H7 (cell line): ENCODE measurements around the gene PPM1A. TPM values are rescaled to one million over a fixed set of nuclear protein-coding genes. Genes with fewer than 3 reads are reported as not detected.
A peak's percentile ranks its signal among the peaks of the same experiment; 100 is the strongest.

Experiments used
- DNase-seq: peaks from one replicate; pipeline ENCODE4 v3.0.0; 2012
- H3K27me3 ChIP-seq: 2 replicates; pipeline ENCODE4 v1.6.0; 2011; ENCODE audit warnings: mild to moderate bottlenecking, low read length; ENCODE audit not compliant: control insufficient read depth, insufficient read depth
- H3K36me3 ChIP-seq: replicated peaks from 2 replicates; pipeline ENCODE4 v1.5.1; 2011; ENCODE audit warnings: low read length; ENCODE audit not compliant: control insufficient read depth, insufficient read depth
- H3K4me3 ChIP-seq: 2 replicates; pipeline ENCODE4 v1.5.1; 2011; ENCODE audit warnings: low read depth, mild to moderate bottlenecking, control low read depth, low read length, moderate library complexity; ENCODE audit not compliant: insufficient read depth
- total RNA-seq: library from RNA; depleted of rRNA; stranded (reverse); fragments of >200 nt; shearing (Covaris generic); gene quantifications from 2 replicates; pipeline ENCODE4 v1.2.3, GENCODE V29; 2014

The PPM1A gene
- total RNA-seq, 1 experiment from 2014 or later: 16.9 TPM

DNA sequence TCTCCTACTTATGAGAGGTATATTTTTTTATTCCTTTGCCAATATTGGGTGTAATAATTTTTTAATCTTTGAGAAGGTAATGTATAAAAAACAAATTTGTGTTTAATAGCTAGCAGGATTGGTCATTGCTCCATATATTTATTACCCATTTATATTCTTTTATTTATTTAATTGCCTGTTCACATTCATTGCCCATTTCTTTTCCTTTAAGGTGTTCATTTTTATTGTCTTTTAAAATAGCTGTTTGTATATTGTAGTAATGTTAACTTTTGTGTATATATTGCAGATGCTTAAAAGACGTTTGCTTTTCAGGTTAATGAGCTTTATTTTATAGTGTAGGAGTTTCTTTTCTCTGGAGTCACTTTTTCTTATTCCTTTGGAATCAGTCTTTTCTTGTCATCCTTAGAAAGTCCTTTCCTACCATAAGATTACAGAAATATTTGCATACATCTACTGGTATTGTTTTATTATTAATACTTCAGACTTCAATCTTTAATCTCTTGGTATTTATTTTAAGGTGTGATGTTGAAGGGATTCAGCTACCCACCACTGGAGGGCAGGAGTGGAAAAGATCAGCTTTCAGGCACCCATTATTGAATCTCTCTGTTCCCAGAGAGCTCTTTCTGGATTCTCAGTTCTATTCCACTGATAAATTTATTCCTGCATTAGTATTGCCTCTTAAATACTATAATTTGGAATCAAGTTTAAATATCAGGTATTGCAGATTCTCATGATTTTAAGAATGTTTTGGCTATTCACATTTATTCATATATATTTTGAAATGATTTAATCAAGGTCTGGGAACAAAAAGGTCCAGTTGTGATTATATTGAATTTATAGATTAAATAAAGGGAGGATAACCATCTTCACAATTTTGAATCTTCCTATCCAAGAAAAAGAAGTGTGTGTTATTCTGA lies 17.3 kb downstream of the PPM1A start:
- no peak overlapping the region for H3K4me3 ChIP-seq
- no peaks in the 10 kb centered on the region for H3K36me3 ChIP-seq
- peak; percentile 43 for DNase-seq
- H3K27me3 ChIP-seq: no peaks in the 10 kb centered on the region

DNA sequence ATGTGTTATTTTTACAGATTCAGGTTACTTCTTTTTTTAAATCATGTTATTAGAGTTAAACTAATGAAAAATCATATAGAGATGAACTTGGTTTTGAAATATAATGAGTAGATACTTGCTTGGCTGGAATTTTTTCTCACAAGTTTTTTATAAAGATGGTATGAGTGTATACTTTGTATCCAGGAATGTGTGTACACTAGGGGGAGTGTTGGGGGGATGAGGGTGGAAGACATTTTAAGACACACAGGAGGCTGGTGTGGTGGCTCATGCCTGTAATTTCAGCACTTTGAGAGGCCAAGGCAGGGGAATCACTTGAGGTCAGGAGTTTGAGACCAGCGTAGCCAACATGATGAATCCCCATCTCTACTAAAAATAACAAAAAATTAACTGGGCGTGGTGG lies 23.2 kb downstream of the PPM1A start:
- no peak for DNase-seq
- H3K27me3 ChIP-seq: no peaks in the 10 kb centered on the region
- H3K4me3 ChIP-seq: no peak overlapping the region
- no peaks in the 10 kb centered on the region for H3K36me3 ChIP-seq

GRCh38 chr14:60273956-60274355 lies 24.9 kb downstream of the PPM1A start:
- H3K36me3 ChIP-seq: no peaks in the 10 kb centered on the region
- DNase-seq: no peak
- H3K27me3 ChIP-seq: no peaks in the 10 kb centered on the region
- H3K4me3 ChIP-seq: no peak overlapping the region

DNA sequence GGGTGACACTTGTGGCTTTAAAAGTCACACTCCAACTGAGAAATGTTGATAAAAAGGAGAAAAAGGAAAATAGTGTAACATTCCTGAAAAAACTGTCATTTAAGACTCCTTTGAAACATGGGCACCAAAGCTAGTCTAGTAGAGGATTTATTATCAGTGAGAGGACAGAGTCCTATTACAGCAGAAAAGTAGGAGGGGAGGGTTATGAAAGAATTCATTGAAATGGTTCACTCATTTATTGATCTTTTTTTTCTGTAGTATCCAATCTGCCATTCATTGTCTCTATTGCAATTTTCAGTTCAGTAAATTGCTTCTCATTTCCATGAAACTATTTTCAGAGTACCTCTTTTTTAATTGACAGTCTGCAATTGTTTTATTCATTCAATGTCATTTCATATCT lies 25.4 kb downstream of the PPM1A start:
- Histone ChIP-seq H3K27me3 (no peaks in the 10 kb centered on the region), H3K36me3 (no peaks in the 10 kb centered on the region)
- DNase-seq: no peak

GRCh38 chr14:60275932-60276331 lies 26.9 kb downstream of the PPM1A start:
- no peak overlapping the region for H3K4me3 ChIP-seq
- no peaks in the 10 kb centered on the region for H3K36me3 ChIP-seq
- no peak for DNase-seq
- H3K27me3 ChIP-seq: no peaks in the 10 kb centered on the region

More for the DNA sequence above, 25.4 kb downstream of the PPM1A start:
- H3K4me3 ChIP-seq: no peak overlapping the region

GRCh38 chr14:60276347-60276746 lies 27.3 kb downstream of the PPM1A start:
- no peak for DNase-seq

GRCh38 chr14:60277605-60278190 lies 28.7 kb downstream of the PPM1A start:
- DNase-seq: no peak
- Histone ChIP-seq H3K4me3 (no peak overlapping the region), H3K36me3 (no peaks in the 10 kb centered on the region), H3K27me3 (no peaks in the 10 kb centered on the region)

More at GRCh38 chr14:60276347-60276746, 27.3 kb downstream of the PPM1A start:
- H3K36me3 ChIP-seq: no peaks in the 10 kb centered on the region
- no peaks in the 10 kb centered on the region for H3K27me3 ChIP-seq
- H3K4me3 ChIP-seq: no peak overlapping the region

- no peak overlapping the region for H3K4me3 ChIP-seq
These were observed 29.3 kb downstream of the PPM1A start for GRCh38 chr14:60278350-60278749.

GRCh38 chr14:60287452-60287851 lies 38.4 kb downstream of the PPM1A start:
- DNase-seq: no peak
- Histone ChIP-seq H3K27me3 (no peaks in the 10 kb centered on the region), H3K36me3 (peaks cover 4% of the 10 kb centered on the region), H3K4me3 (no peak overlapping the region)

More at GRCh38 chr14:60278350-60278749, 29.3 kb downstream of the PPM1A start:
- DNase-seq: peak; percentile 30
- Histone ChIP-seq H3K36me3 (peaks cover 3% of the 10 kb centered on the region; the same call in 1 of the 2 replicates), H3K27me3 (no peaks in the 10 kb centered on the region)

GRCh38 chr14:60288279-60288678 lies 39.3 kb downstream of the PPM1A start:
- Histone ChIP-seq H3K4me3 (no peak overlapping the region), H3K36me3 (peaks cover 3% of the 10 kb centered on the region), H3K27me3 (no peaks in the 10 kb centered on the region)

DNA sequence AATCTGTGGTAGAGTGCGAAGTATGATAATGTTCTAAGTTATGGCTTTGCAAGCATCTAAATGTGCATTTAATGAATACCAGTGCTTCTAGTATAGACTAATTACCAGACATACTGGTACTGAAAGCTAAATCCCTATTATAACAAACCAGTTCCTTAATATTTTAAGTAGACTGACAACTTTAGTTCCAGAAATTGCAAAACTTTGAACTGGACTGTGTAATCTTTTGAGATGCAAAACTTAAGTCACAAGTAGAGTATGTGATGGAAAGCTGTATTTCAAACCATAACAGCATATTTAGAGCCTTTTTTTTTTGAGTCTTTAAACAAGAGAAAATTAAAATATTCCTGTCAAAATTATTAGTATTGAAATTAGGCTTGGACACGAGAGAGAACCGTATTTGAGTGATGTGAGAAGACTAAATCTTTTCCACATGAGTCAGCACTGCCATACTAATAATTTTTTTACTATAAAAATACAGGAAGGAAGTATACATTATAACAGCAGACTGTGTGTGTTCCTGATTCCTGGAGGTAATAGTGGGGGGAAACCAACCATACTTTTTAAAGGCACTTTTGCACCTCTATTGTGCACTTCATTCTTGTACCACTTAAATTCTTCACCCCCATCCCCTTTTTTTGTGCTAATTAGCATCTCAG lies 45.5 kb downstream of the PPM1A start:
- Histone ChIP-seq H3K4me3 (no peak overlapping the region), H3K27me3 (no peaks in the 10 kb centered on the region), H3K36me3 (peaks cover 3% of the 10 kb centered on the region)
- no peak for DNase-seq

More at GRCh38 chr14:60288279-60288678, 39.3 kb downstream of the PPM1A start:
- no peak for DNase-seq

DNA sequence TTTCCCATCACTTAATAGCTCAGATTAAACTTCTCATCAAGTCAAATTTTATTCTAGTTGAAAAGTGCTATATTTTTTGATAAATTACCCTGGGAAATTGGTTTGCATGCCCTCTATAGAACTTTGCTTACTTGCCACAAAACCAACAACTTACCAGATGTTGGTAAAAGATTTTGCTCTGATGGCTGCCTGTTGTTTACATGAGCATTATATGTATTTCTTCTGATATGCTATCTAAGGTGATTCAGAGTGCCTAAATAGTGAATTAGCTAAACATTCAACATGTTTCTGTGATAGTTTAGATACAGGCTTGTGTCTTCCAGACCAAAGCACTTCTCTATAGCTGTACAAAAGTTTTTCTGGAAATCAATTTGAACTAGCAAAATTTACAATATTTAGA lies 51.0 kb downstream of the PPM1A start:
- Histone ChIP-seq H3K4me3 (no peak overlapping the region), H3K27me3 (no peaks in the 10 kb centered on the region)
- no peak for DNase-seq

DNA sequence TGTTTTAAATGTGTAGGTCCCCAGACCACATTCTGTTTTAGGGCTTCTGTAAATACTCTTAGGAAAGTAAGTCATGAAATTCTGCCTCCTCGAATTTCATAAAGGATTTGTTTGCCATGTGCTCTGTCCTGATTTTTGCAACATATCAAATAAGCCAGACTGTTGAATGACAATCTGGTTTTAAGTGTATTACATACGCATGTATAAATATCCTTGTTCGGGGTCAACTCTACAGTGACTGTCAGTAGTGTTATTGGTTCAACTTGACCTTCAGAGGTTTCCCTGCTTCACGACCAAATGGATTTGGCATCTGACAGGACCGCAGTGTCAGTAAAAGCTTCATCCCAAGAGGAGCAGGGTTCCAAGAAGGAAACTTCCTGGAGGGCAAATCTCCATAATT lies 52.7 kb downstream of the PPM1A start:
- no peaks in the 10 kb centered on the region for H3K27me3 ChIP-seq
- no peak overlapping the region for H3K4me3 ChIP-seq
- H3K36me3 ChIP-seq: no peaks in the 10 kb centered on the region
- no peak for DNase-seq

More for the DNA sequence above, 51.0 kb downstream of the PPM1A start:
- no peaks in the 10 kb centered on the region for H3K36me3 ChIP-seq

DNA sequence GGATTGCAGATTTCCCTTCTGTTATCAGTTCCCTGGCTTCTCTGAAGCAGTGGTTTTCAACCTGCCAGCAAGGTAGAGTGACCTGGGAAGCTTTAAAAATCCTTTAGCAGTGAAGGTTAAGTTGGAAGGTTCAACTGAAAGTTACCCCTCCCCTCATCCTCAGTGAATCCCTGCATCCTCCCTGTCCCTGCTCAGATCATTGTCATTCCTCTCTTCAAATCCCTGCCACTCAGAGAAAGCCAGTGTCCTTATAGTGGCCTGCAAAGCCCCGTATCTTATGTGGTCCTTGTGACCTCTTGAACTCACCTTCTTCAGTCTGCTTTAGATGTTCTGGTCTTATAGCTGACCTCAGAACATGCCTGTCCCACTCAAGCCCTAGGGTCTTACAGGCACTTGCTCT lies 53.6 kb downstream of the PPM1A start:
- no peak for DNase-seq
- Histone ChIP-seq H3K27me3 (no peaks in the 10 kb centered on the region), H3K36me3 (no peaks in the 10 kb centered on the region), H3K4me3 (no peak overlapping the region)

GRCh38 chr14:60303745-60304144 lies 54.7 kb downstream of the PPM1A start:
- DNase-seq: no peak
- no peak overlapping the region for H3K4me3 ChIP-seq
- no peaks in the 10 kb centered on the region for H3K27me3 ChIP-seq
- no peaks in the 10 kb centered on the region for H3K36me3 ChIP-seq
